ENCODE results near the gene NLGN1. TPM values are rescaled to one million over a fixed set of nuclear protein-coding genes. Genes with fewer than 3 reads are reported as not detected.
A peak's percentile ranks its signal among the peaks of the same experiment; 100 is the strongest.

NLGN1 gene
- total RNA-seq, 1 experiment from 2014 or later, result 20.7 TPM

- DNase-seq, result no peak
Observed at GRCh38 chr3:174325834-174326700, 928.5 kb downstream of the NLGN1 start.

DNA sequence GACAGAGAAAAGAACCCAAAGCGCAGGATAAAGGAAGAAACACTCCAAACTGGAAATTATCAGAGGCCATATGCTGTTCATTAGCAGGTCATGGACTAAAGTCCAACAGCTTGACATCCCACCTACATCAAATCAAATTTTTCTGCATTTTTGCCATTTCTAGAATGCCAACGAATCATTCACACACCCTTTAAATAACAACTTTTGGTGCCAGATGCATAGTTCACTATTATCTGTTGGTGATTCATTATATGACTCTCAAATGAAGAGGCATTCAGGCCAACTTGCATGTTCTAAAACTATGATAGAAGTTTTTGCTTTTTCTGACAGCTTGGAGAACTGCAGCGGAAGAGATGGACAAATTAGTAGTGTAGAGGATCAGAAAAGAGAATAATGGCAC, 931.8 kb downstream of the NLGN1 start:
- H3K36me3 ChIP-seq, result 0 out of 2 replicates have a peak, but pooled peaks cover 2% of the 10 kb centered on the region
- H3K27ac ChIP-seq, result peak overlapping the region; percentile 99
- DNase-seq, result no peak

More at GRCh38 chr3:174325834-174326700, 928.5 kb downstream of the NLGN1 start:
- H3K27ac ChIP-seq, result peak overlapping the region; percentile 22
- H3K9me3 ChIP-seq (replicated peaks), result peaks cover 4% of the 10 kb centered on the region; the same call in 1 of the 2 replicates
- no peak overlapping the region for H3K4me3 ChIP-seq
- H3K4me1 ChIP-seq, result peaks cover 31% of the 10 kb centered on the region
- H3K36me3 ChIP-seq, result 0 out of 2 replicates have a peak, but pooled peaks cover 2% of the 10 kb centered on the region
- no peaks in the 10 kb centered on the region for H3K27me3 ChIP-seq

GRCh38 chr3:174330303-174330702, 932.8 kb downstream of the NLGN1 start:
- DNase-seq, result peak; percentile 91 to 98
- no peaks in the 10 kb centered on the region for H3K27me3 ChIP-seq
- no peaks in the 10 kb centered on the region; the same call in 1 of the 2 replicates for H3K9me3 ChIP-seq (replicated peaks)
- peaks cover 63% of the 10 kb centered on the region for H3K4me1 ChIP-seq
- H3K27ac ChIP-seq, result peak overlapping the region; percentile 99
- H3K36me3 ChIP-seq, result 0 out of 2 replicates have a peak, but pooled peaks cover 2% of the 10 kb centered on the region
- H3K4me3 ChIP-seq, result no peak overlapping the region

More for the DNA sequence above, 931.8 kb downstream of the NLGN1 start:
- Histone ChIP-seq H3K27me3 (no peaks in the 10 kb centered on the region), H3K4me3 (no peak overlapping the region), H3K9me3 (replicated peaks) (no peaks in the 10 kb centered on the region; the same call in 1 of the 2 replicates), H3K4me1 (peaks cover 61% of the 10 kb centered on the region)

GRCh38 chr3:174331095-174331800, 933.7 kb downstream of the NLGN1 start:
- H3K9me3 ChIP-seq (replicated peaks), result no peaks in the 10 kb centered on the region; the same call in 1 of the 2 replicates
- no peaks in the 10 kb centered on the region for H3K36me3 ChIP-seq
- H3K4me3 ChIP-seq, result no peak overlapping the region
- no peaks in the 10 kb centered on the region for H3K27me3 ChIP-seq
- peaks cover 54% of the 10 kb centered on the region for H3K4me1 ChIP-seq
- H3K27ac ChIP-seq, result peak overlapping the region; percentile 99
- no peak for DNase-seq

DNA sequence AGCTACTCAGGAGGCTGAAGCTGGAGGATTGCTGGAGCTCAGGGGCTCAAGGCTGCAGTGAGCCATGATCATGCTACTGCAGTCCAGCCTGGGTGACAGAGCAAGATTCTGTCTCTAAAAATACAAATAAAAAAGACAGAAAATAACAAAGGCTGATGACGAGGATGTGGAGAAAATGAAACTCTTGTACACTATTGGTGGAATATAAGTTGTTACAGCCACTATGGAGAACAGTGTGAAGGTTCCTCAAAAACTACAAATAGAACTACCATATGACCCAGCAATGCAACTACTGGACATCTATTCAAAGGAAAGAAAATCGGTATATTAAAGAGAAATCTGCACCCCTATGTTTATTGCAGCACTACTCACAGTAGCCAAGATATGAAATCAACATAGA, 934.8 kb downstream of the NLGN1 start:
- no peak for DNase-seq
- H3K9me3 ChIP-seq (replicated peaks), result no peaks in the 10 kb centered on the region; the same call in 1 of the 2 replicates
- no peak overlapping the region for H3K4me3 ChIP-seq
- H3K27me3 ChIP-seq, result no peaks in the 10 kb centered on the region
- no peaks in the 10 kb centered on the region for H3K36me3 ChIP-seq
- peak overlapping the region; percentile 99 for H3K27ac ChIP-seq
- H3K4me1 ChIP-seq, result peaks cover 57% of the 10 kb centered on the region

GRCh38 chr3:174333640-174334039, 936.1 kb downstream of the NLGN1 start:
- Histone ChIP-seq H3K27me3 (no peaks in the 10 kb centered on the region), H3K4me3 (no peak overlapping the region), H3K27ac (peak overlapping the region; percentile 99), H3K4me1 (peaks cover 57% of the 10 kb centered on the region), H3K9me3 (replicated peaks) (no peaks in the 10 kb centered on the region), H3K36me3 (no peaks in the 10 kb centered on the region)
- peak; percentile 51 to 84 for DNase-seq

DNA sequence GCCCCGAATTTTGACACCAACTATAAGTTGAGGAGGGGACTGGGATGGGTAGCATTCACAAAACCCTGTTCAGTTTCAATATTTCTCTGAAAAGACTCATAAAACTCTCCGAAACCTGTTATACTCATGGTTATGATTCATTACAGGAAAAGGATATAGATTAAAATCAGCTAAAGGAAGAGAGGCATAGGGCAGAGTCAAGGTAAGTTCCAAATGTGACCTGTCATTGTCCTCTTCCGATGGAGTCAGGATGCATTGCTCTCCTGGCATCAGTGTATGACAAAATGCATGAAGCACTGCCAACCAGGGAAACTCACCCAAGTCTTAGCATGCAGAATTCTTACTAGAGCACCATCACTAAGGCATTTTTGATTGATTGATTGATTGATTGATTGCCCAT, 936.6 kb downstream of the NLGN1 start:
- Histone ChIP-seq H3K4me1 (peaks cover 53% of the 10 kb centered on the region), H3K27me3 (no peaks in the 10 kb centered on the region), H3K27ac (peak overlapping the region; percentile 99), H3K9me3 (replicated peaks) (no peaks in the 10 kb centered on the region), H3K36me3 (no peaks in the 10 kb centered on the region), H3K4me3 (no peak overlapping the region)
- no peak for DNase-seq

DNA sequence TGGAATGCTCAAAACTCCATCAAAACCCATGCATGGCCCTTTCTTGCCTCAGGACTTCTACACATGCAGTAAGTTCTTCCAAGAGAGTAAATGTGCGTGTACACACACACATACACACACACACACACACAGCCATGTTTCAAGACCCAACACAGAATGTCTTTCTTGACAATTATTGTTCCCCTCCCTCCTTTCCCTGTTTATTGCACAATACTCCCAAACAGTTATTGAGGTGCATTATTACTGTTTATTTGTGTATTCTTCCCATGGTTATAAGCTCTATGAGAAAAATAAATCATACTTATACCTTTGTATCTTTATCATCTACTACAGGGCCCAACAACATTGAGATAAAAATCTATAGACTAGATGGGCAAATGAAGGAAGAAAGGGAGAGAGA, 937.8 kb downstream of the NLGN1 start:
- no peaks in the 10 kb centered on the region for H3K36me3 ChIP-seq
- no peak overlapping the region for H3K4me3 ChIP-seq
- no peaks in the 10 kb centered on the region for H3K27me3 ChIP-seq
- DNase-seq, result no peak
- no peaks in the 10 kb centered on the region for H3K9me3 ChIP-seq (replicated peaks)
- H3K4me1 ChIP-seq, result peaks cover 48% of the 10 kb centered on the region
- H3K27ac ChIP-seq, result no peak overlapping the region; the same call in 1 of the 2 replicates

- Histone ChIP-seq H3K27ac (no peak overlapping the region; the same call in 1 of the 2 replicates), H3K27me3 (no peaks in the 10 kb centered on the region), H3K36me3 (no peaks in the 10 kb centered on the region), H3K4me1 (peaks cover 50% of the 10 kb centered on the region), H3K4me3 (no peak overlapping the region), H3K9me3 (replicated peaks) (no peaks in the 10 kb centered on the region)
- DNase-seq, result no peak
Observed at GRCh38 chr3:174335910-174336309, 938.4 kb downstream of the NLGN1 start.

All from SJCRH30 (cell line).